ENCODE results near the gene SVEP1.

The SVEP1 gene

DNA sequence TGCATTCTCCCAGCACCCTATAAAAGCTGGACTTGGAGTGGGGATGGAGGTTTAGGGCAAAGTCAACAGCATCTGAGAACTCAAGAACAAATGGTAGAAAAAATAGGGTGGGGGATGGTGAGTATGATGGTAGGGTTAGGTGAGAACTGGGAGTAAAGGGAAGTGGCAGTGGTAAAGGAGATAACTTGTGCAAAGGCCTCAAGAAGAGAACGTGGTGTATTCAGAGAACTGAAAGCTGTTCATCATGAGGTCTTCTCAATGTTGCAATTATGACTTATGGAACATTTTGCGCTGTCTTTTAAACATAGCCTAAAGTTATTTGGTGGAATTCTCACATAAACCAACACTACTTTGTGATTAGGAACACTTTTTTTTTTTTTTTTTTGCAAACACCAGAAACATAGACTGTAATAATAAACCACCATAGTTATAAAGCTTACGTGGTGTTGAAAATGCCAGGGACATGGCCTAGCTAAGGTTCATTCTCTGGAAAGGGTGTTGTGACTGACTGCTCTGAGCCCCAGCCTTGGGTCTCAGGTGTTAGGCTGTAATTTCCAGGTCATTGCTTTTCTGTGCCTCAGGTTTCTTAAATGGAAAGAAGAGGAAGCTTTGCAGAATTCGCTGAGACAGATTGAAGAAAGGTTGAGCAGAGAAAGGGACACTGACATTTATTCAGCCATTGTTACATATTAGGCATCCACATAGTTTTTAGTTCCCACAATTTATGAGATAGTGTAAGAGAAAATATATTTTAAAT is 222.7 kb downstream of the SVEP1 start:
- DNase-seq, result no peak

DNA sequence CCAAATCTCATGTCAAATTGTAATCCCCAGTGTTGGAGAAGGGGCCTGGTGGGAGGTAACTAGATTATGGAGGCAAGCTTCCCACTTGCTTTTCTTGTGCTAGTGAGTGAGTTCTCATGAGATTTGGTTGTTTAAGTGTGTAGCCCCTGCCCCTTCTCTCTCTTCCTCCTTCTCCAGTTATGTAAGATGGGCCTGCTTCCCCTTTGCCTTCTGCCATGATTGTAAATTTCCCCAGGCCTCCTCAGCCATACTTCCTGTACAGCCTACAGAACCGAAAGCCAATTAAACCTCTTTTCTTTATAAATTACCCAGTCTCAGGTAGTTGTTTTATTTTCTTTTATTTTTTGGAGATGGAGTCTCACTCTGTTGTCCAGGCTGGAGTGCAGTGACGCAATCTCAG is 223.6 kb downstream of the SVEP1 start:
- DNase-seq, result no peak

- DNase-seq, result no peak
Measured at GRCh38 chr9:110351009-110351467, 228.5 kb downstream of the SVEP1 start.

DNA sequence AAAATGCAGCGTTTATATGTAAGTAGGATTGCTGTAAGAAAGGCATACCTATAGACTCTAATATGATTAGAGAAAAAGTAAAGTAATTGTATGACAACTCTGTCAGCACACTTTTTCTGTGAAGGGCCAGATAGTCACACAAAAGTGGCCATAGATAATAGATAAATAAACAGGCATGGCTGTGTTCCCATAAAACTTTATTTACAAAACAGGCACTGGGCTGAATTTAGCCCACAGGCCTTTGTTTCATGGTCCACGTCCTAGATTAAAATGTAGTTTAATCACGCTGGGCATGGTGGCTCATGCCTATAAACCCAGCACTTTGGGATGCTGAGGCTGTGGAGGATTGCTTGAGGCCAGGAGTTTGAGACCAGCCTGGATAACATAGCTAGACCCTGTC is 233.2 kb downstream of the SVEP1 start:
- no peak for DNase-seq

GRCh38 chr9:110344821-110345220 is 234.7 kb downstream of the SVEP1 start:
- no peak for DNase-seq

GRCh38 chr9:110343551-110343950 is 236.0 kb downstream of the SVEP1 start:
- no peak for DNase-seq

DNA sequence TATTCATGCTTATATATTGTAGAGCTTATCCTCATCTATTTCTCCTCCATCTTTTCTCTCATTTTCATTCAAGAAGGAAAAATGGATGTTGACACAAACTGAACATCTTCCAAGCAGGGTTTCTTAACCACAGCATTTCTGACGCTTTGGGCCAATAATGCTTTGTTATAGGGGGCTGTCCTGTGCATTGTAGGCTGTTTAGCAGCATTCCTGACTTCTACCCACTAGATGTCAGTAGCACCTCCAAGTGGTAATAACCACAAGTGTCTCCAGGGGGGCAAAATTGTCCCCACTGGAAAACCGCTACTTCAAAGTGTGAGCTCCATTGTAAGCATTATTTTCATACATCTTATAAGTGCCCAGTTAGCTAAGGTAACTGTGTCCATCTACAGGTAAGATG is 239.2 kb downstream of the SVEP1 start:
- DNase-seq, result no peak

GRCh38 chr9:110338143-110338542 is 241.4 kb downstream of the SVEP1 start:
- no peak for DNase-seq

- no peak for DNase-seq
Measured at GRCh38 chr9:110337727-110338126, 241.8 kb downstream of the SVEP1 start, which contains the start of gene TXNDC8. TSS of gene TXNDC8 (minus strand) at chr9:110337863.

- DNase-seq, result no peak
Measured at GRCh38 chr9:110336363-110336762, 243.2 kb downstream of the SVEP1 start.

GRCh38 chr9:110334871-110335270 is 244.7 kb downstream of the SVEP1 start:
- DNase-seq, result no peak

DNA sequence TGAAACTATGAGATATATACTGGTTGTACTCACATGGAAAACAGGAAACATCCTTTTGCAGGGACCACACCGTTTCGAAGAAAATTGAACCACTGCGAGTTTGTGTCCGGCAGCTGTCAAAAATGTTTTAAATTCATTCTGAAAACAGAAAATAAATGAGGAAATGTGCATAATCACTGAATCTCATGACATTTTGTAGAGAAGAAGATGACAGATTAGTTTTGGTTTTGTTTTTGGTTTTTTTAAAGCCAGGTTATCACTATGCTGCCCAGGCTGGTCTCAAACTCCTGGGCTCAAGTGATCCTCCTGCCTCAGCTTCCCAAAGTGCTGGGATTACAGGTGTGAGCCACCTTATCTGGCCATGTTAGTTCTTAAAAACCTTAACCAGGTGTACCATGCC is 245.4 kb downstream of the SVEP1 start:
- DNase-seq, result no peak

- no peak for DNase-seq
Measured at GRCh38 chr9:110332766-110333165, 246.8 kb downstream of the SVEP1 start.

- no peak for DNase-seq
Measured at GRCh38 chr9:110330484-110331105, 248.9 kb downstream of the SVEP1 start.

- DNase-seq, result no peak
Measured at GRCh38 chr9:110329639-110330230, 249.8 kb downstream of the SVEP1 start.

DNA sequence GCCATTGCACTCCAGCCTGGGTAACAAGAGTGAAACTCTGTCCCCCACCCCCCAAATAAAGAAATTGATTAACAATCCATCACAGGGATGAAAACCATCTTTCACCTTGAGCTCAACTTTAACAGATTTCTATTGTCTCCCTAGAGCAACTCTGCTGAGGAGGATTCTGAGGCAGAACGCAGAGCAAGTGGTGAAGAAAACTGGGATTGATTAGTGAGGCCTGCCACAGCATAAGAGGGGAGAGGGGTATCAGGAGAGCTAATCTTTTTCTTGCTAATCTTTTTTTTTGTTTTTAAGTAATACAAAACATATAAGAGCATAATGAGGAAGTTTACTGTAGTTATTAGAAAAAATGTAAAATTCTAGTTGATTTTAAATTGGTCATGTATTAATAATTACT is 250.8 kb downstream of the SVEP1 start:
- no peak for DNase-seq

- DNase-seq, result no peak
Measured at GRCh38 chr9:110327716-110328115, 251.8 kb downstream of the SVEP1 start.

- DNase-seq, result no peak
Measured at GRCh38 chr9:110323818-110324217, 255.7 kb downstream of the SVEP1 start.

DNA sequence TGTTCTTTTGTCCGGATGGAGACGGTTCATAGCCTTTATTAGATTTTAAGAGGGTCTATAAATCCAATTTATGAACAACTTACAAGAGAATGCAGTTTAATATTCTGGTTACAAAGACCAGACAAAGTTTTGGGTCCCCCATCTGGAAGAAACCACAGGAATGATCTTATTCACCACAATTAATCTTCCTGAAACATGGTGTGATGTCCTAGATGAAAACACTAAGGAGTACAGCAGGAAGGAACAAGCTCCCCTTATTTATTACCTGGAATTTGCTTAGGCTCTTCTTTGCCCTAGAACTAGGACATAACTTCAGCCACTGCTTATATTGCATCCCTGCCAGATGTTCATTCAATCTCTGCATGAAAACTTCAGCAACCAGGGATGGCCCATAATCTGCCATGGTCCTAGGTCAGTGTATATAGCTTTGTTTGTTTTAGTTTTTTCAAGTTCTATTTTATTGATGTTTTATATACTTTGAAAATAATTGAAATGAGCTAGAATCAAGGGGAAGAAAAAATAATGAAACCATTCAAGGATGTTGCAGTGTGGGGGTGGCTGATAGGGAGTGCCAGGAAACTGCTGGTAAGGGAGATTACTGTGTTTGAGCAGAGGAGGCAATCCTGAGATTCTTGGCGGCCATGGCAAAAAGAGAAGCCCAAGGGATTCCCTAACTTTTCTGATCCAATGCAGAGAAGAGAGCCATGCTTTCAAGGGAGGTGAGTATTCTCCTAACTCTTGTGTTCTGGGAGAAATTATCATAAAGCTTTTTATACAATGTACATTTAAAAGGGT is 258.7 kb downstream of the SVEP1 start:
- no peak for DNase-seq

GRCh38 chr9:110319781-110320492 is 259.6 kb downstream of the SVEP1 start:
- no peak for DNase-seq

GRCh38 chr9:110317911-110318310 is 261.6 kb downstream of the SVEP1 start:
- no peak for DNase-seq

- peak; percentile 28 for DNase-seq
Measured at GRCh38 chr9:110316261-110317075, 263.1 kb downstream of the SVEP1 start.
